Nephron (organoid): ENCODE data around the gene PEAK1.

Source experiments
- H3K27ac Mint-ChIP-seq, 3 experiments: 2 replicates each; pipeline ENCODE4 v1.8.0; 2020; ENCODE audit warnings: mixed read lengths in 3 of 3, mild to moderate bottlenecking in 2 of 3, moderate library complexity in 1 of 3
- H3K27me3 Mint-ChIP-seq: 2 replicates; pipeline ENCODE4 v1.8.0; 2021; ENCODE audit warnings: low read depth, mild to moderate bottlenecking, moderate library complexity, mixed read lengths
- H3K36me3 Mint-ChIP-seq: 2 replicates; pipeline ENCODE4 v1.8.0; 2020; ENCODE audit warnings: low read depth, mixed read lengths
- H3K4me1 Mint-ChIP-seq: 2 replicates; pipeline ENCODE4 v1.8.0; 2020; ENCODE audit warnings: mixed read lengths
- H3K4me3 Mint-ChIP-seq, 3 experiments: 2 replicates each; pipeline ENCODE4 v1.8.0; 2020; ENCODE audit warnings: mild to moderate bottlenecking in 3 of 3, mixed read lengths in 3 of 3, moderate library complexity in 2 of 3
- H3K9me3 Mint-ChIP-seq: 2 replicates; pipeline ENCODE4 v1.8.0; 2020; ENCODE audit warnings: mixed read lengths
- TF ChIP-seq, protein P1 (sequence below), 3 experiments: fragments of 200-600 bp; sonication (generic); IDR thresholded peaks; one replicate each; pipeline ENCODE4 v1.5.0; 2021; ENCODE audit warnings: antibody characterized with exemption in 3 of 3; ENCODE audit not compliant: unreplicated experiment in 3 of 3

Gene PEAK1

DNA sequence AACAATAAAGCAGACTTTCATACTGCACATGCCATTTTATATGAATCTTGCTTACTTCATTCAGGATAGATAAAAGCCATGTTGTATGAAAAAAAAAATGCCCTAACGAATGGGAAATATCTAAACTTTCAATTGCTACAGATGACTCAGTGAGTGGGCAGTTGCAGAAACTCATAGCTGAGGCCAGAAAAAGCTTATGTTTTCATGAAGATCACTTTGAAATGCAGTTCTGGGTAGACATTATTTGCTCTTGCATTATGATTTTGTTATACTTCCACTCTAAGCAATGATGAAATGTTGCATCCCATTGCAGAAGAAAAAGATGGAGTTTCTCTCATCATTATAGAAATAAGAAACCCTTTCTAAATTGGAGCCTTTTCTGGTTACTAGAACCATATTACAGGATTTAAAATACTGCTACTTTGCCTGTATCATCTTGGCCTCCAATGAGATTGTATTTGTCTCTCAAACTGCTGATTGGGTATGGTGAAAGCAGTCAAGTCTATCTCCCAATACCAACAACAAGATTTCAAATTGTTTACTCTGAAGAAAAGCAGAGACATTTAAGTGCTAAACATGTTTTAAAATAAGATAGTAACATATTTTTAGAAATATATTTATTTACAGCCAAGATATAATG lies 17.0 kb downstream of the PEAK1 start:
- TF ChIP-seq, protein P1, sequence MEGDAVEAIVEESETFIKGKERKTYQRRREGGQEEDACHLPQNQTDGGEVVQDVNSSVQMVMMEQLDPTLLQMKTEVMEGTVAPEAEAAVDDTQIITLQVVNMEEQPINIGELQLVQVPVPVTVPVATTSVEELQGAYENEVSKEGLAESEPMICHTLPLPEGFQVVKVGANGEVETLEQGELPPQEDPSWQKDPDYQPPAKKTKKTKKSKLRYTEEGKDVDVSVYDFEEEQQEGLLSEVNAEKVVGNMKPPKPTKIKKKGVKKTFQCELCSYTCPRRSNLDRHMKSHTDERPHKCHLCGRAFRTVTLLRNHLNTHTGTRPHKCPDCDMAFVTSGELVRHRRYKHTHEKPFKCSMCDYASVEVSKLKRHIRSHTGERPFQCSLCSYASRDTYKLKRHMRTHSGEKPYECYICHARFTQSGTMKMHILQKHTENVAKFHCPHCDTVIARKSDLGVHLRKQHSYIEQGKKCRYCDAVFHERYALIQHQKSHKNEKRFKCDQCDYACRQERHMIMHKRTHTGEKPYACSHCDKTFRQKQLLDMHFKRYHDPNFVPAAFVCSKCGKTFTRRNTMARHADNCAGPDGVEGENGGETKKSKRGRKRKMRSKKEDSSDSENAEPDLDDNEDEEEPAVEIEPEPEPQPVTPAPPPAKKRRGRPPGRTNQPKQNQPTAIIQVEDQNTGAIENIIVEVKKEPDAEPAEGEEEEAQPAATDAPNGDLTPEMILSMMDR (IDR thresholded peaks at IDR 0.05; ENCODE audit: unreplicated experiment in 3 of 3), result no peak
- Mint-ChIP-seq H3K36me3 (peaks cover 37% of the 10 kb centered on the region), H3K4me3 (no peak overlapping the region), H3K27me3 (no peaks in the 10 kb centered on the region), H3K9me3 (peaks cover 38% of the 10 kb centered on the region), H3K4me1 (no peaks in the 10 kb centered on the region), H3K27ac (no peak overlapping the region)

DNA sequence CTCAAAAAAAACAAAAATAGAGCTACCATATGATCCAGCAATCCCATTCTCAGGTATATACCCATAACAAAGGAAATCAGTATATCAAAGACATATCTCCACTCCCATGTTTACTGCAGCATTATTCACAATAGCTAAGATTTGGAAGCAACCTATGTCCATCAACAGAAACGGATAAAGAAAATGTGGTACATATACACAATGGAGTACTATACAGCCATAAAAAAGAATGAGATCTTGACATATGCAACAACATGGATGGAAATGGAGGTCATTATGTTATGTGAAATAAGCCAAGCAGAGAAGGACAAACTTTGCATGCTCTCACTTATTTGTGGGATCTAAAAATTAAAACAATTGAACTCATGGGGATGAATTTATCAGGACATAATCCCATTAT lies 19.6 kb downstream of the PEAK1 start:
- Mint-ChIP-seq H3K27me3 (no peaks in the 10 kb centered on the region), H3K9me3 (peaks cover 52% of the 10 kb centered on the region), H3K36me3 (peaks cover 43% of the 10 kb centered on the region), H3K4me3 (no peak overlapping the region), H3K4me1 (no peaks in the 10 kb centered on the region), H3K27ac (no peak overlapping the region)
- TF ChIP-seq, protein P1 (IDR thresholded peaks at IDR 0.05; ENCODE audit: unreplicated experiment in 3 of 3), result no peak

GRCh38 chr15:77398927-77399326 lies 21.0 kb downstream of the PEAK1 start:
- H3K27me3 Mint-ChIP-seq, result no peaks in the 10 kb centered on the region
- H3K4me3 Mint-ChIP-seq, result no peak overlapping the region
- H3K27ac Mint-ChIP-seq, result no peak overlapping the region
- H3K4me1 Mint-ChIP-seq, result no peaks in the 10 kb centered on the region
- TF ChIP-seq, protein P1 (IDR thresholded peaks at IDR 0.05; ENCODE audit: unreplicated experiment in 3 of 3), result no peak
- peaks cover 61% of the 10 kb centered on the region for H3K9me3 Mint-ChIP-seq
- H3K36me3 Mint-ChIP-seq, result peaks cover 50% of the 10 kb centered on the region

GRCh38 chr15:77396692-77397091 lies 23.2 kb downstream of the PEAK1 start:
- Mint-ChIP-seq H3K9me3 (peaks cover 61% of the 10 kb centered on the region), H3K27me3 (no peaks in the 10 kb centered on the region), H3K36me3 (peaks cover 54% of the 10 kb centered on the region), H3K4me3 (no peak overlapping the region), H3K4me1 (no peaks in the 10 kb centered on the region), H3K27ac (no peak overlapping the region)
- TF ChIP-seq, protein P1 (IDR thresholded peaks at IDR 0.05; ENCODE audit: unreplicated experiment in 3 of 3), result no peak

DNA sequence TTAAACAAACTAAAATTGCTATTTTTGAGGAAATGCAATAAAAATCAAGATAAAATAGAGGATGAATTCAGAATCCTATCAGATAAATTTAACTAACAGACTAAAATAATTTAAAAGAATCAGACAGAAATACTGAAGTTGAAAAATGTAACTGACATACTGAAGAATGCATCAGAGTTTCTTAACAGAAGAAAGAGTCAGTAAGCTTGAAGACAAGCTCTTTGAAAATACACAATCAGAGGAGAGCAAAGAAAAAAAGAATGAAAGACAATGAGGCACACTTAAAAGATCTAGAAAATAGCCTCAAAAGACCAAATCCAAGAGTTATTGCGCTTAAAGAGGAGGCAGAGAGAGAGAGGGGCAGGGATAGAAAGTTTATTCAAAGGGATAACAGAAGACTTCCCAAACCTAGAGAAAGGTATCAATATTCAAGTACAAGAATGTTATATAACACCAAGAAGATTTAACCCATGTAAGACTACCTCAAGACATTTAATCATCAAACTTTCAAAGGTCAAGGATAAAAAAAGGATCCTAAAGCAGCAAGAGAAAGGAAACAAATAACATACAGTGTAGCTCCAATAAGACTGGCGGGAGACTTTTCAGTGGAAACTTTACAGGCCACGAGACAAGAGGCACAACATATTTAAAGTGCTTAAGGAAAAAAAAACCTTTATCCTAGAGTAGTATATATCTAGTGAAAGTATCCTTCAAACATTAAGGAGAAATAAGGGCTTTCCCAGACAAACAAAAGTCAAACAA lies 24.7 kb downstream of the PEAK1 start:
- H3K4me3 Mint-ChIP-seq, result no peak overlapping the region
- no peaks in the 10 kb centered on the region for H3K27me3 Mint-ChIP-seq
- H3K9me3 Mint-ChIP-seq, result peaks cover 53% of the 10 kb centered on the region
- TF ChIP-seq, protein P1 (IDR thresholded peaks at IDR 0.05; ENCODE audit: unreplicated experiment in 3 of 3), result no peak
- no peaks in the 10 kb centered on the region for H3K4me1 Mint-ChIP-seq
- no peak overlapping the region for H3K27ac Mint-ChIP-seq
- peaks cover 48% of the 10 kb centered on the region for H3K36me3 Mint-ChIP-seq

- Mint-ChIP-seq H3K4me3 (no peak overlapping the region), H3K4me1 (no peaks in the 10 kb centered on the region), H3K9me3 (peaks cover 37% of the 10 kb centered on the region), H3K27me3 (no peaks in the 10 kb centered on the region), H3K36me3 (peaks cover 32% of the 10 kb centered on the region), H3K27ac (no peak overlapping the region)
- TF ChIP-seq, protein P1 (IDR thresholded peaks at IDR 0.05; ENCODE audit: unreplicated experiment in 3 of 3), result no peak
Observed at GRCh38 chr15:77393471-77393840, 26.4 kb downstream of the PEAK1 start.
